DND-41 (cell line): Measurements from ENCODE around the gene CDH19.

Source experiments
- EZH2 ChIP-seq: IDR thresholded peaks from 3 replicates; pipeline ENCODE4 v1.6.1; 2012; ENCODE audit warnings: borderline replicate concordance, low read depth, mild to moderate bottlenecking, moderate library complexity, low read length, inconsistent platforms; ENCODE audit not compliant: severe bottlenecking
- TF ChIP-seq, protein P1 (sequence below): IDR thresholded peaks from 2 replicates; pipeline ENCODE4 v1.5.1; 2012; ENCODE audit warnings: borderline replicate concordance, low read length, moderate library complexity, mild to moderate bottlenecking; ENCODE audit not compliant: poor library complexity, severe bottlenecking; ENCODE audit errors: extremely low read depth

DNA sequence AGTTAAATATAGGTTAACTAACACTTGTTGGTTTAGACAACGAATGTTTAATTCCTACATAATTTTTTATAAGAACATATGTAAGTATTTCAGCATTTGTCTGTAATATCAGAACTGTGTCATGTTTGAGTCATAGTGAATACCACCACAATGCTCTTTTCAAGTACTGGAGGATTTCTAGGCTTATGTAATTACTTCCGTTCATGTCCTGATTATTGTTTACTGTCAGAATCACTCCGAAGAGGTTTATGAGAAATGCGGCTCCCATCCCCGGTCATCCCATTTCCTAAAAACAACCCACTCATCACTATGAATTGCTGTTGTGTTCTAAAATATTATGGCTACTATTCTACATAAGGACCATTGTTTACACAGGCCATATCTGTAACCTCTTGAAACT, 45.1 kb downstream of the CDH19 start:
- TF ChIP-seq, protein P1, sequence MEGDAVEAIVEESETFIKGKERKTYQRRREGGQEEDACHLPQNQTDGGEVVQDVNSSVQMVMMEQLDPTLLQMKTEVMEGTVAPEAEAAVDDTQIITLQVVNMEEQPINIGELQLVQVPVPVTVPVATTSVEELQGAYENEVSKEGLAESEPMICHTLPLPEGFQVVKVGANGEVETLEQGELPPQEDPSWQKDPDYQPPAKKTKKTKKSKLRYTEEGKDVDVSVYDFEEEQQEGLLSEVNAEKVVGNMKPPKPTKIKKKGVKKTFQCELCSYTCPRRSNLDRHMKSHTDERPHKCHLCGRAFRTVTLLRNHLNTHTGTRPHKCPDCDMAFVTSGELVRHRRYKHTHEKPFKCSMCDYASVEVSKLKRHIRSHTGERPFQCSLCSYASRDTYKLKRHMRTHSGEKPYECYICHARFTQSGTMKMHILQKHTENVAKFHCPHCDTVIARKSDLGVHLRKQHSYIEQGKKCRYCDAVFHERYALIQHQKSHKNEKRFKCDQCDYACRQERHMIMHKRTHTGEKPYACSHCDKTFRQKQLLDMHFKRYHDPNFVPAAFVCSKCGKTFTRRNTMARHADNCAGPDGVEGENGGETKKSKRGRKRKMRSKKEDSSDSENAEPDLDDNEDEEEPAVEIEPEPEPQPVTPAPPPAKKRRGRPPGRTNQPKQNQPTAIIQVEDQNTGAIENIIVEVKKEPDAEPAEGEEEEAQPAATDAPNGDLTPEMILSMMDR: no peak
- TF ChIP-seq EZH2: no peak
